DND-41 (cell line): ENCODE measurements around the gene PRKAR2A.

Experiments used
- EZH2 ChIP-seq: IDR thresholded peaks from 3 replicates; pipeline ENCODE4 v1.6.1; 2012; ENCODE audit warnings: borderline replicate concordance, low read depth, mild to moderate bottlenecking, moderate library complexity, low read length, inconsistent platforms; ENCODE audit not compliant: severe bottlenecking
- TF ChIP-seq, protein P1 (sequence below): IDR thresholded peaks from 2 replicates; pipeline ENCODE4 v1.5.1; 2012; ENCODE audit warnings: borderline replicate concordance, low read length, moderate library complexity, mild to moderate bottlenecking; ENCODE audit not compliant: poor library complexity, severe bottlenecking; ENCODE audit errors: extremely low read depth

DNA sequence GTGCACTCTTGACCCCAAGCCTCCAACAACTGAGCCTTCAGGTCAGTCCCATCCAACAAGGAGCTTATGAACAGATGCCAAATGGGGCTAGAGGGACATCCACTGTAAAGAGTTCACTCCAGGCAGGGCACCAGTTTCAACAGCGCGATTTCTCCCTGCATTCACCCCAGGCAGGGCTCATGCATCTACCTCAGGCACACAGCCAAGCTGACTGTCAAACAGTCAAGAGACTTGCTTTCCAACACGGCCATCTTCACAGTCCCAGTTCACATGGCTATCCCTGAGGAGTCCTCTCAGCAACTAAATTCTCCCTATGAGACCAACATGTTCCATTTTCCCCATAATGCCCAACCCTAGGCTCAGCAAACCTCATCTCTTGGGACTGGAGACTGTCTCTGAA, 33.3 kb upstream of the PRKAR2A start:
- TF ChIP-seq, protein P1, sequence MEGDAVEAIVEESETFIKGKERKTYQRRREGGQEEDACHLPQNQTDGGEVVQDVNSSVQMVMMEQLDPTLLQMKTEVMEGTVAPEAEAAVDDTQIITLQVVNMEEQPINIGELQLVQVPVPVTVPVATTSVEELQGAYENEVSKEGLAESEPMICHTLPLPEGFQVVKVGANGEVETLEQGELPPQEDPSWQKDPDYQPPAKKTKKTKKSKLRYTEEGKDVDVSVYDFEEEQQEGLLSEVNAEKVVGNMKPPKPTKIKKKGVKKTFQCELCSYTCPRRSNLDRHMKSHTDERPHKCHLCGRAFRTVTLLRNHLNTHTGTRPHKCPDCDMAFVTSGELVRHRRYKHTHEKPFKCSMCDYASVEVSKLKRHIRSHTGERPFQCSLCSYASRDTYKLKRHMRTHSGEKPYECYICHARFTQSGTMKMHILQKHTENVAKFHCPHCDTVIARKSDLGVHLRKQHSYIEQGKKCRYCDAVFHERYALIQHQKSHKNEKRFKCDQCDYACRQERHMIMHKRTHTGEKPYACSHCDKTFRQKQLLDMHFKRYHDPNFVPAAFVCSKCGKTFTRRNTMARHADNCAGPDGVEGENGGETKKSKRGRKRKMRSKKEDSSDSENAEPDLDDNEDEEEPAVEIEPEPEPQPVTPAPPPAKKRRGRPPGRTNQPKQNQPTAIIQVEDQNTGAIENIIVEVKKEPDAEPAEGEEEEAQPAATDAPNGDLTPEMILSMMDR, result no peak
- TF ChIP-seq EZH2, result no peak
